ENCODE measurements around the gene CD58.

Gene CD58

GRCh38 chr1:116533429-116533820 is 37.4 kb downstream of the CD58 start:
- Histone ChIP-seq H3K27me3 (ENCODE audit: low read depth) (no peaks in the 10 kb centered on the region), H3K4me1 (peaks cover 16% of the 10 kb centered on the region), H3K36me3 (replicated peaks) (peaks cover 12% of the 10 kb centered on the region), H3K4me3 (no peak overlapping the region), H3K9me3 (no peaks in the 10 kb centered on the region)
- DNase-seq (ENCODE audit: low spot score in 2 of 2) = no peak
- in situ Hi-C loops (cut with MboI; ENCODE audit: low sequenced_read_pairs) = no loop called here

GRCh38 chr1:116532671-116533428 is 38.0 kb downstream of the CD58 start:
- peaks cover 12% of the 10 kb centered on the region for H3K36me3 ChIP-seq (replicated peaks)
- H3K4me1 ChIP-seq = peaks cover 16% of the 10 kb centered on the region
- H3K27me3 ChIP-seq (ENCODE audit: low read depth) = no peaks in the 10 kb centered on the region
- in situ Hi-C loops (cut with MboI; ENCODE audit: low sequenced_read_pairs) = no loop called here
- H3K4me3 ChIP-seq = no peak overlapping the region
- no peaks in the 10 kb centered on the region for H3K9me3 ChIP-seq
- DNase-seq (ENCODE audit: low spot score in 2 of 2) = no peak

GRCh38 chr1:116531917-116532316 is 38.9 kb downstream of the CD58 start:
- H3K4me3 ChIP-seq = no peak overlapping the region
- H3K36me3 ChIP-seq (replicated peaks) = peaks cover 12% of the 10 kb centered on the region
- no peaks in the 10 kb centered on the region for H3K27me3 ChIP-seq (ENCODE audit: low read depth)
- peaks cover 16% of the 10 kb centered on the region for H3K4me1 ChIP-seq
- in situ Hi-C loops (cut with MboI; ENCODE audit: low sequenced_read_pairs) = no loop called here
- H3K9me3 ChIP-seq = no peaks in the 10 kb centered on the region
- DNase-seq (ENCODE audit: low spot score in 2 of 2) = no peak

- Histone ChIP-seq H3K36me3 (replicated peaks) (peaks cover 4% of the 10 kb centered on the region; the same call in 1 of the 2 replicates), H3K9me3 (no peaks in the 10 kb centered on the region; the same call in 1 of the 2 replicates), H3K27me3 (ENCODE audit: low read depth) (no peaks in the 10 kb centered on the region), H3K4me3 (no peak overlapping the region), H3K4me1 (peaks cover 16% of the 10 kb centered on the region)
- no peak for DNase-seq (ENCODE audit: low spot score in 2 of 2)
- in situ Hi-C loops (cut with MboI; ENCODE audit: low sequenced_read_pairs) = no loop called here
These were observed 41.1 kb downstream of the CD58 start for GRCh38 chr1:116529681-116530080.

GRCh38 chr1:116529199-116529631 is 41.6 kb downstream of the CD58 start:
- H3K9me3 ChIP-seq = no peaks in the 10 kb centered on the region; the same call in 1 of the 2 replicates
- no peaks in the 10 kb centered on the region for H3K27me3 ChIP-seq (ENCODE audit: low read depth)
- no peak for DNase-seq (ENCODE audit: low spot score in 2 of 2)
- H3K4me3 ChIP-seq = no peak overlapping the region
- in situ Hi-C loops (cut with MboI; ENCODE audit: low sequenced_read_pairs) = no loop called here
- H3K4me1 ChIP-seq = peaks cover 16% of the 10 kb centered on the region
- H3K36me3 ChIP-seq (replicated peaks) = peaks cover 4% of the 10 kb centered on the region; the same call in 1 of the 2 replicates

GRCh38 chr1:116528329-116529083 is 42.3 kb downstream of the CD58 start:
- in situ Hi-C loops (cut with MboI; ENCODE audit: low sequenced_read_pairs) = no loop called here
- Histone ChIP-seq H3K36me3 (replicated peaks) (peaks cover 3% of the 10 kb centered on the region; the same call in 1 of the 2 replicates), H3K27me3 (ENCODE audit: low read depth) (no peaks in the 10 kb centered on the region)

GRCh38 chr1:116525440-116525839 is 45.4 kb downstream of the CD58 start:
- Histone ChIP-seq H3K4me3 (no peak overlapping the region), H3K9me3 (no peaks in the 10 kb centered on the region; the same call in 1 of the 2 replicates), H3K27me3 (ENCODE audit: low read depth) (no peaks in the 10 kb centered on the region), H3K4me1 (peaks cover 3% of the 10 kb centered on the region), H3K36me3 (replicated peaks) (no peaks in the 10 kb centered on the region)
- no peak for DNase-seq (ENCODE audit: low spot score in 2 of 2)
- in situ Hi-C loops (cut with MboI; ENCODE audit: low sequenced_read_pairs) = no loop called here

More at GRCh38 chr1:116528329-116529083, 42.3 kb downstream of the CD58 start:
- H3K9me3 ChIP-seq = no peaks in the 10 kb centered on the region; the same call in 1 of the 2 replicates
- H3K4me3 ChIP-seq = no peak overlapping the region
- H3K4me1 ChIP-seq = peaks cover 16% of the 10 kb centered on the region
- DNase-seq (ENCODE audit: low spot score in 2 of 2) = no peak

GRCh38 chr1:116521186-116521585 is 49.6 kb downstream of the CD58 start:
- H3K9me3 ChIP-seq = no peaks in the 10 kb centered on the region
- no peak overlapping the region for H3K4me3 ChIP-seq
- DNase-seq (ENCODE audit: low spot score in 2 of 2) = no peak
- no peaks in the 10 kb centered on the region for H3K36me3 ChIP-seq (replicated peaks)
- in situ Hi-C loops (cut with MboI; ENCODE audit: low sequenced_read_pairs) = no loop called here
- H3K27me3 ChIP-seq (ENCODE audit: low read depth) = no peaks in the 10 kb centered on the region
- no peaks in the 10 kb centered on the region for H3K4me1 ChIP-seq

- no peak for DNase-seq (ENCODE audit: low spot score in 2 of 2)
- H3K27me3 ChIP-seq (ENCODE audit: low read depth) = no peaks in the 10 kb centered on the region
- no peaks in the 10 kb centered on the region for H3K36me3 ChIP-seq (replicated peaks)
- in situ Hi-C loops (cut with MboI; ENCODE audit: low sequenced_read_pairs) = no loop called here
- H3K4me1 ChIP-seq = no peaks in the 10 kb centered on the region
- no peaks in the 10 kb centered on the region for H3K9me3 ChIP-seq
- H3K4me3 ChIP-seq = no peak overlapping the region
These were observed 52.4 kb downstream of the CD58 start for GRCh38 chr1:116518400-116518799.

- Histone ChIP-seq H3K36me3 (replicated peaks) (no peaks in the 10 kb centered on the region), H3K9me3 (no peaks in the 10 kb centered on the region), H3K27me3 (ENCODE audit: low read depth) (no peaks in the 10 kb centered on the region), H3K4me3 (no peak overlapping the region), H3K4me1 (no peaks in the 10 kb centered on the region)
- in situ Hi-C loops (cut with MboI; ENCODE audit: low sequenced_read_pairs) = no loop called here
- no peak for DNase-seq (ENCODE audit: low spot score in 2 of 2)
These were observed 54.2 kb downstream of the CD58 start for GRCh38 chr1:116516631-116517030.

- in situ Hi-C loops (cut with MboI; ENCODE audit: low sequenced_read_pairs) = no loop called here
- Histone ChIP-seq H3K36me3 (replicated peaks) (no peaks in the 10 kb centered on the region), H3K27me3 (ENCODE audit: low read depth) (no peaks in the 10 kb centered on the region), H3K4me1 (no peaks in the 10 kb centered on the region), H3K4me3 (no peak overlapping the region), H3K9me3 (0 out of 2 replicates have a peak, but pooled peaks cover 2% of the 10 kb centered on the region)
- no peak for DNase-seq (ENCODE audit: low spot score in 2 of 2)
These were observed 55.1 kb downstream of the CD58 start for GRCh38 chr1:116515702-116516101.

- H3K27me3 ChIP-seq (ENCODE audit: low read depth) = no peaks in the 10 kb centered on the region
- in situ Hi-C loops (cut with MboI; ENCODE audit: low sequenced_read_pairs) = no loop called here
- H3K4me3 ChIP-seq = no peak overlapping the region
- no peaks in the 10 kb centered on the region for H3K4me1 ChIP-seq
- H3K9me3 ChIP-seq = 0 out of 2 replicates have a peak, but pooled peaks cover 2% of the 10 kb centered on the region
- no peak for DNase-seq (ENCODE audit: low spot score in 2 of 2)
- H3K36me3 ChIP-seq (replicated peaks) = no peaks in the 10 kb centered on the region
These were observed 55.9 kb downstream of the CD58 start for GRCh38 chr1:116514708-116515525.

GRCh38 chr1:116513956-116514355 is 56.9 kb downstream of the CD58 start:
- Histone ChIP-seq H3K36me3 (replicated peaks) (no peaks in the 10 kb centered on the region), H3K4me3 (no peak overlapping the region), H3K27me3 (ENCODE audit: low read depth) (no peaks in the 10 kb centered on the region), H3K9me3 (0 out of 2 replicates have a peak, but pooled peaks cover 2% of the 10 kb centered on the region), H3K4me1 (no peaks in the 10 kb centered on the region)
- in situ Hi-C loops (cut with MboI; ENCODE audit: low sequenced_read_pairs) = no loop called here
- DNase-seq (ENCODE audit: low spot score in 2 of 2) = no peak

Measured in HAP-1 (cell line).